ENCODE data around the gene NEUROG1. TPM values are rescaled to one million over a fixed set of nuclear protein-coding genes. Genes with fewer than 3 reads are reported as not detected.
A peak's percentile ranks its signal among the peaks of the same experiment; 100 is the strongest.
"Not testable (repeated sequence)": the region's sequence is repeated elsewhere in the genome, so short reads cannot be mapped to it uniquely, and the experiment has no call there.

NEUROG1 gene
- total RNA-seq, 1 donor from 2014 or later, result not detected

- TF ChIP-seq CTCF (IDR thresholded peaks at IDR 0.05), result no peak
These were observed 37.7 kb downstream of the NEUROG1 start for GRCh38 chr5:135497971-135498636.

GRCh38 chr5:135495531-135495930 lies 40.2 kb downstream of the NEUROG1 start:
- H3K36me3 ChIP-seq, result not testable (repeated sequence)

More at GRCh38 chr5:135497971-135498636, 37.7 kb downstream of the NEUROG1 start:
- no peak overlapping the region for H3K4me3 ChIP-seq
- ATAC-seq (no peak), DNase-seq (no peak)
- H3K9me3 ChIP-seq, result no peaks in the 10 kb centered on the region
- no peaks in the 10 kb centered on the region for H3K27me3 ChIP-seq
- intact Hi-C loops (cut with DNase I), result no loop called here
- no peaks in the 10 kb centered on the region for H3K36me3 ChIP-seq
- no peak overlapping the region for H3K27ac ChIP-seq
- H3K4me1 ChIP-seq, result no peaks in the 10 kb centered on the region

GRCh38 chr5:135494196-135494595 lies 41.6 kb downstream of the NEUROG1 start:
- ATAC-seq (no peak), DNase-seq (no peak)
- Histone ChIP-seq H3K4me1 (peaks cover 23% of the 10 kb centered on the region), H3K36me3 (no peaks in the 10 kb centered on the region), H3K27me3 (peaks cover 35% of the 10 kb centered on the region), H3K27ac (no peak overlapping the region), H3K9me3 (no peaks in the 10 kb centered on the region), H3K4me3 (no peak overlapping the region)
- intact Hi-C loops (cut with DNase I), result no loop called here
- TF ChIP-seq CTCF (IDR thresholded peaks at IDR 0.05), result no peak

More at GRCh38 chr5:135495531-135495930, 40.2 kb downstream of the NEUROG1 start:
- ATAC-seq; H3K4me3 ChIP-seq; intact Hi-C loops (cut with DNase I); DNase-seq; H3K9me3 ChIP-seq; H3K27ac ChIP-seq: not testable (repeated sequence)
- Histone ChIP-seq H3K27me3 (peaks cover 21% of the 10 kb centered on the region), H3K4me1 (peaks cover 10% of the 10 kb centered on the region)

- Histone ChIP-seq H3K36me3 (no peaks in the 10 kb centered on the region), H3K9me3 (no peaks in the 10 kb centered on the region), H3K4me1 (peaks cover 29% of the 10 kb centered on the region), H3K4me3 (no peak overlapping the region), H3K27ac (no peak overlapping the region), H3K27me3 (peaks cover 41% of the 10 kb centered on the region)
- intact Hi-C loops (cut with DNase I), result no loop called here
- DNase-seq, result no peak
- ATAC-seq, result peak; percentile 2
- no peak for TF ChIP-seq CTCF (IDR thresholded peaks at IDR 0.05)
These were observed 42.2 kb downstream of the NEUROG1 start for GRCh38 chr5:135493406-135494180.

- Histone ChIP-seq H3K4me3 (no peak overlapping the region), H3K4me1 (peaks cover 33% of the 10 kb centered on the region), H3K27ac (no peak overlapping the region), H3K9me3 (no peaks in the 10 kb centered on the region), H3K36me3 (no peaks in the 10 kb centered on the region), H3K27me3 (peaks cover 52% of the 10 kb centered on the region)
- ATAC-seq (peak; percentile 63), DNase-seq (no peak)
- intact Hi-C loops (cut with DNase I), result no loop called here
- TF ChIP-seq CTCF (IDR thresholded peaks at IDR 0.05), result no peak
These were observed 43.5 kb downstream of the NEUROG1 start for GRCh38 chr5:135492319-135492626.

- TF ChIP-seq CTCF (IDR thresholded peaks at IDR 0.05), result no peak
- Histone ChIP-seq H3K4me1 (peaks cover 33% of the 10 kb centered on the region), H3K27me3 (peaks cover 57% of the 10 kb centered on the region), H3K4me3 (no peak overlapping the region), H3K27ac (no peak overlapping the region), H3K9me3 (no peaks in the 10 kb centered on the region), H3K36me3 (no peaks in the 10 kb centered on the region)
- ATAC-seq (peak; percentile 81), DNase-seq (peak; percentile 76)
- intact Hi-C loops (cut with DNase I), result no loop called here
These were observed 44.0 kb downstream of the NEUROG1 start for GRCh38 chr5:135491552-135492318.

All from upper lobe of right lung (tissue), 1 donor.